Endometrial microvascular endothelial cells (primary cell): ENCODE data around the gene ERGIC1. TPM values are rescaled to one million over a fixed set of nuclear protein-coding genes. Genes with fewer than 3 reads are reported as not detected.

ENCODE experiments used
- in situ Hi-C: cut with HindIII; loops from 2 replicates; pipeline ENCODE4 v1.10.0; 2017; ENCODE audit warnings: low sequenced_read_pairs, low pct_unique_long_range_greater_than_20kb; ENCODE audit errors: inconsistent ontology term
- total RNA-seq: library from RNA; depleted of rRNA; stranded (reverse); fragments of >200 nt; gene quantifications from one replicate; pipeline ENCODE4 v1.2.3, GENCODE V29; 2015; ENCODE audit errors: inconsistent ontology term

Gene ERGIC1
- total RNA-seq, 1 donor from 2014 or later = 129 TPM

GRCh38 chr5:172971482-172971881 lies 137.4 kb downstream of the ERGIC1 start:
- in situ Hi-C loops = no loop called here

- in situ Hi-C loops = no loop called here
These were observed 138.5 kb downstream of the ERGIC1 start for GRCh38 chr5:172972552-172972951.

GRCh38 chr5:172973127-172973916 lies 139.3 kb downstream of the ERGIC1 start:
- in situ Hi-C loops = no loop called here

GRCh38 chr5:172973931-172974330 lies 139.9 kb downstream of the ERGIC1 start:
- in situ Hi-C loops = no loop called here

- in situ Hi-C loops = no loop called here
These were observed 141.2 kb downstream of the ERGIC1 start for GRCh38 chr5:172975289-172975688.

- in situ Hi-C loops = no loop called here
These were observed 145.7 kb downstream of the ERGIC1 start for GRCh38 chr5:172979778-172980177.

- in situ Hi-C loops = no loop called here
These were observed 147.9 kb downstream of the ERGIC1 start for GRCh38 chr5:172981931-172982330.

- in situ Hi-C loops = no loop called here
These were observed 149.6 kb downstream of the ERGIC1 start, which contains the start of gene ATP6V0E1 for GRCh38 chr5:172983542-172984243. ATP6V0E1 (plus strand) TSS chr5:172983771; CDS start chr5:172983861, 90 bp downstream.

GRCh38 chr5:172984244-172984953 lies 150.3 kb downstream of the ERGIC1 start:
- in situ Hi-C loops = no loop called here

GRCh38 chr5:172985596-172985995 lies 151.5 kb downstream of the ERGIC1 start:
- in situ Hi-C loops = no loop called here

- in situ Hi-C loops = no loop called here
These were observed 154.2 kb downstream of the ERGIC1 start for GRCh38 chr5:172988276-172988675.

- in situ Hi-C loops = no loop called here
These were observed 156.7 kb downstream of the ERGIC1 start for GRCh38 chr5:172990776-172991175.

GRCh38 chr5:172994405-172994804 lies 160.4 kb downstream of the ERGIC1 start:
- in situ Hi-C loops = no loop called here

GRCh38 chr5:172999372-172999973 lies 165.4 kb downstream of the ERGIC1 start:
- in situ Hi-C loops = no loop called here

GRCh38 chr5:172999974-173000373 lies 165.9 kb downstream of the ERGIC1 start:
- in situ Hi-C loops = no loop called here

- in situ Hi-C loops = no loop called here
These were observed 167.3 kb downstream of the ERGIC1 start for GRCh38 chr5:173001229-173001841.
